NCI-H1436 treated with DMSO at 0.1 percent for 48 hours (cell line): Measurements from ENCODE around the gene SOX21.
"Not testable (repeated sequence)": the region's sequence is repeated elsewhere in the genome, so short reads cannot be mapped to it uniquely, and the experiment has no call there.

ENCODE experiments used
- DNase-seq: peaks from one replicate; lab custom pipeline; 2025; lab: John Stamatoyannopoulos, UW

The SOX21 gene

DNA sequence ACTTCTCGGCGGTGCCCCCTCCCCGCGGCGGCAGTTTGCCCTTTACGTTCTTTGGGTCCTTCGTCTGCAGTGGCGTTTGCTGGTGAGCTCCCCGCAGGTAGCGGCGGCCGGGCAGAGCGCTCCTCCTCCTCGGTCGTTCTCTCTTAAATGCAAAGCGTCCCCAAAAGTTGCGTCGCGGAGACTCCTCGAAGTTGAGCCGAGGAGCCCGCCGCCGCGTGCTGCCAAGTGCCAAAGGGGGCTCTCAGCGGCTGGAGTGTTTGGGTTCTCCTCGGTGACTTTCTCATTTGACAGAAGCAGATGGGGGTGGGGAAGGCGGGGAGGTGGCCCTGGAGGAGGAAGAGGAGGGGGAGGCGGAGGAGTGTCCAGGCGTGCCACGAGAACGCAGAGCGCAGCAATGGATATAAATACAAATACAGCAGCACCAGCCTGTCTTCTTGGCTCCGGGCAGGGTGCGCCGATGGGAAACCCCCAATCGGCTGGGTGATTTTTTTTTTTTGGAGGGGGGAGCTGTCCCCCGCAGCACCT lies at the start of gene SOX21:
Gene SOX21, minus strand, starts transcription at position 259 of the 525 bp plus-strand sequence. CDS start 496 bp downstream, outside the sequence.
- no peak for DNase-seq

DNA sequence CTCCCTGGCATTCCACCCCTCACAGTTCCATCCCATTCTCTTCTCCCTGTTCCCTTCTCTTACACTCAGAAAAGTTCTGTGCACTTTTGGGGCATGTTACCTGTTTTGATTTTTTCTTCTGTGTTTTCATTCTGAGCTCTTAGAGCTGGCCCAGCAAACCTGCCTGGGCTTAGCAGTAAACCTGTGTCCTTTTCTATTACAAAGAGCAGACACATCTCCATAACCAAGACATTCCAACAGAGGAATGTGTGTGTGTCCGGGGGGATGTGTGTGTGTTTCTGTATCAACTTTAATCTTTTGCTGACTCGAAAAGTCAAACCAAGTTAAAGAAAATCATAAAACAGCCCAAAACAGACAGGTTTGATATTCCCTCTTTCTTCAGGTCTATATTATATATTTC lies 49.1 kb upstream of the SOX21 start:
- DNase-seq = no peak

DNA sequence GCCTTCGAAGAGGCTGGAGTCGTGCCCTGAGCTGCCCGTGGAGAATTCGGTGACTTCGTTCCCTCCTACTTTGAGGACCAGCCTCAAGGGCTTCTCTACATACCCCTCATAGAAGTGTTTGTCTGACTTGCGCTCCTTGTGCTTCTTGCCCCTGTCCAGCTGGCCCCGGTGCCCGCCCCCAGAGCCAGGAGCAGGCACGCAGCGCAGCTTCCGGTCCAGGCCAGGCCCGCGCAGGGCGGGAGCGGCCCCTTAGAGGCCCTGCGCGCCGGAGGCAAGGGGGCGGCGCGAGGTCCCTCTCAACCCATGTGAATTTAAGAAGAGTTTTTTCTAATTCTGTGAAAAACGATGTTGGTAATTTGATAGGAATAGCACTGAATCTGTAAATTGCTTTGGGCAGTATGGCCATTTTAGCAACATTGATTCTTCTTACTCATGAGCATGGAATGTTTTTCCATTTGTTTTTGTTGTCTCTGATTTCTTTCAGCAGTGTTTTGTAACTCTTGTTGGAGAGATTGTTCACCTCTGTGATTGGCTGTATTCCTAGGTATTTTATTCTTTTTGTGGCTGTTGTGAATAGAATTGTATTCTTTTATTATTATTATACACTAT lies 46.9 kb upstream of the SOX21 start:
- no peak for DNase-seq

DNA sequence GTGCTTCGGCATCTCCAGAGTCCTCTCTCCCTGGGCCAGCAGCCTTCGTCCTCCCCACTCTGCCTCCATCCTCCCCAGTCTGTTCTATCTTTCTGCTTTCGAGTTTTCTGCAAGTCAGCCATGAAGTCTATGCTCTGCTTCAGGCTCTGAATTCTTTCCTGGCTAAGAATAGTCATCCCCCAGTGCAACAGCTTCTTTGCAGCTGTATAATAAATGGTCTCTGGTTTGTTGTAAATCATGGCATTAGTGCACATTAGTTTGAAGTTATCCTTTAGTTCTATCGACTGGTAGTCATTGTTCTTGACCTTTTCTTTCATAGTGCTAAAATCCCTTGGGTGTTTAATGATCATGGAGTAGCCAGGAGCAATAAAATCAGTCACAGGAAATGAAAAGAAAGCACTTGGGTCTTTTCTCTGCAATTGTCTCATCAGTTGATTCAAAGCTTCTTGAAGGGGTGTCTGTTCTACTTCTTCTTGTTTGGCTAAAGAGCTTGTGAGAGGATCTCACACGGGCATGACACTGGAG lies 46.2 kb upstream of the SOX21 start:
- DNase-seq = no peak

GRCh38 chr13:94753327-94753726 lies 41.0 kb upstream of the SOX21 start:
- DNase-seq = peak; percentile 79

GRCh38 chr13:94749162-94749561 lies 36.8 kb upstream of the SOX21 start:
- DNase-seq = no peak

- DNase-seq = no peak
Observed at GRCh38 chr13:94739235-94739634, 26.9 kb upstream of the SOX21 start.

- DNase-seq = no peak
Observed at GRCh38 chr13:94731028-94731427, 18.7 kb upstream of the SOX21 start.

GRCh38 chr13:94729941-94730340 lies 17.6 kb upstream of the SOX21 start:
- DNase-seq = not testable (repeated sequence)

- DNase-seq = no peak
Observed at GRCh38 chr13:94726425-94726824, 14.1 kb upstream of the SOX21 start.

- no peak for DNase-seq
Observed at GRCh38 chr13:94722609-94723345, 10.4 kb upstream of the SOX21 start.

DNA sequence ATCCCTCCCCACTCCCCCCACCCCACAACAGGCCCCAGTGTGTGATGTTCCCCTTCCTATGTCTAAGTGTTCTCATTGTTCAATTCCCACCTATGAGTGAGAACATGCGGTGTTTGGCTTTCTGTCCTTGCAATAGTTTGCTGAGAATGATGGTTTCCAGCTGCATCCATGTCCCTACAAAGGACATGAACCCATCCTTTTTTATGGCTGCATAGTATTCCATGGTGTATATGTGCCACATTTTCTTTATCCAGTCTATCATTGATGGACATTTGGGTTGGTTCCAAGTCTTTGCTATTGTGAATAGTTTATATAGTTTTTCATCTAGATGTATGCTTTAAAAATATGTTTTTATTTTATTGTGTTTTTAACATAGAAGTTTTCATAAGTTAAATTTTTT lies 6.4 kb upstream of the SOX21 start:
- not testable (repeated sequence) for DNase-seq

GRCh38 chr13:94717916-94718315 lies 5.6 kb upstream of the SOX21 start:
- no peak for DNase-seq

- no peak for DNase-seq
Observed at GRCh38 chr13:94716016-94716415, 3.7 kb upstream of the SOX21 start.

DNA sequence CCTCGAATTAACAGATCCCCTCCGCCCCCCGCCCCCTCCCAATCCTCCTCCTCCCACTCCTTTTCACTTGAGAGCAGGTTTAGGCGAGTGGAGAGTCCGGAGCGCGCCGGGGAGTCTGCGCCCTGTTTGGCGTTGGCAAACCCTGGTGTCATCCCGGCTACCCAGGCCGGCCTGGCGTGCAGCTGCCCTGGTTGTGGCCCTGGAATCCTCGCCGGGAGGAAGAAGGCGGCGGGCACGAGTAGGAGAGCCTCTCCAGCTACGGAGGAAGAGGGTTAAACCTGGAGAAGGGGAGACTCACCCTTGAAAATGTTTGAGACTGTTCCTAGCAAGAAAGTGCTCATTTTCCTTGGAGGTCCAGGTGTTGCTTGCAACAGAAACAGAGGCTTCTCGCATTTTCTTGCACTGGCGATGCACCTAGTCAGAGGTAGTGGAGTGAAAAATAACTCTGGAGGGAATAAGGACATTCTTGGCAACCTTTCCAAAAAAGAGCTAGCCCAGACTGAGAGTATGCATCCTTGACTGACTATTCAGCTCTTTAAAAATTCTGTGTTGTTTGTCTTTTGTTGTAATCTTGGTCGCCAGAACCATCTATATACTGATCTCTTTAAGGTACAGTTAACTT lies 1.3 kb upstream of the SOX21 start:
- DNase-seq = no peak

- no peak for DNase-seq
Observed at GRCh38 chr13:94712812-94713560, 641 bp upstream of the SOX21 start.

DNA sequence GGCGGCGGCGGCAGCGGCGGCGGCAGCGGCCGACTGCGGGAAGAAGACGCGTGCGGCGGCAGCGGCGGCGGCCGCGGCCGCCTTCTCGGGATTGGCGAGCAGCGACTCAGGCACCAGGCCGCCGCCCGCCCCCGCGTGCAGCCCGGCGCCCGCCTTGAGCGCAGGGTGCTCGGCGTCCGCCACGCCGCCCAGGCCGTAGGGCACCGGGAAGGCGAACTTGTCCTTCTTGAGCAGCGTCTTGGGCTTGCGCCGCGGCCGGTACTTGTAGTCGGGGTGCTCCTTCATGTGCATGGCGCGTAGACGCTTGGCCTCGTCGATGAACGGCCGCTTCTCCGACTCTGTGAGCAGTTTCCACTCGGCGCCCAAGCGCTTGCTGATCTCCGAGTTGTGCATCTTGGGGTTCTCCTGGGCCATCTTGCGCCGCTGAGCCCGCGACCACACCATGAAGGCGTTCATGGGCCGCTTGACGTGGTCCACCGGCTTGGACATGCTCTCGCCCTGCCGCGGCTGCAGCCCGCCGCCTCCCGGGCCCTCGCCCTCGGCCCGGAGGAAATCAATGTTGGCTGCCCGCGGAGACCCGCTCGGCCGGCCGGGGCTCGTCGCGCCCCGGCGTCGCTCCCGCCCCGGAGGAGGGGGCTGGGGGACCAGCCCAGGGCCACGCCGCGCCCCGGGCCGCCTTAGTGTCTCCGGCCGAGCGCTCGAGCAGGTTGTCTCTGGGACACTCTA lies 621 bp downstream of the SOX21 start:
- DNase-seq = no peak

DNA sequence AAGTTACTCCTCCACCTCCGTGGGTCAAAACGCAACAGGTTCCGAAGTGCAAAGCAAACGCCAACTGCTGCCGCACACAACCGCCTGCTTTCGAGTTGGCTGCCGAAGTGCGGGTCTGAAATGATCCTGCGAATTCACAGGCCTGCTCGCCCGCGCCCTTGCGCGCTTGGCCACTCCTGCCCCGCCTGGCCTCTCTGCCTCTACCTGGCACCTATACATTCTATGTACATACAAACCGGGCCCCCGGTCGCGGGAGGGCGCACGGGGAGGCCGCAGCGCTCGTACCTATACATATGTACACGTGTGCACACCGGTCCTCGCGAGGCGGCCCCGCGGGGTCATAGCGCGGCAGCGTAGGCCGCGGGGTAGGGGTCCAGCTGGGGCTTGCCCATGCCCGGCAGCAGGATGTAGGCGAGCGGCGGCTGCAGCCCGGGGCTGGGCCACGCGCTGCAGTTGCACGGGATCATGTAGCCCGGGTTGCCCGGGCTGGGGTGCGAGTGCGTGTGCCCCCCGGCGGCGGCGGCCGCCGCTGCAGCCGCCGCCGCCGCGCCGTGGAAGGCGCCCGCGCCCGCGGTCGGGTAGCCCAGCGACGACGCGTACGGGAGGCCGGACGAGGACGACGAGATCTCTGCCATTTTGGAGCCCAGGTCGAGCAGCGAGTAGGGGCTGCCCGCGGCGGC lies 1.3 kb downstream of the SOX21 start:
- no peak for DNase-seq

DNA sequence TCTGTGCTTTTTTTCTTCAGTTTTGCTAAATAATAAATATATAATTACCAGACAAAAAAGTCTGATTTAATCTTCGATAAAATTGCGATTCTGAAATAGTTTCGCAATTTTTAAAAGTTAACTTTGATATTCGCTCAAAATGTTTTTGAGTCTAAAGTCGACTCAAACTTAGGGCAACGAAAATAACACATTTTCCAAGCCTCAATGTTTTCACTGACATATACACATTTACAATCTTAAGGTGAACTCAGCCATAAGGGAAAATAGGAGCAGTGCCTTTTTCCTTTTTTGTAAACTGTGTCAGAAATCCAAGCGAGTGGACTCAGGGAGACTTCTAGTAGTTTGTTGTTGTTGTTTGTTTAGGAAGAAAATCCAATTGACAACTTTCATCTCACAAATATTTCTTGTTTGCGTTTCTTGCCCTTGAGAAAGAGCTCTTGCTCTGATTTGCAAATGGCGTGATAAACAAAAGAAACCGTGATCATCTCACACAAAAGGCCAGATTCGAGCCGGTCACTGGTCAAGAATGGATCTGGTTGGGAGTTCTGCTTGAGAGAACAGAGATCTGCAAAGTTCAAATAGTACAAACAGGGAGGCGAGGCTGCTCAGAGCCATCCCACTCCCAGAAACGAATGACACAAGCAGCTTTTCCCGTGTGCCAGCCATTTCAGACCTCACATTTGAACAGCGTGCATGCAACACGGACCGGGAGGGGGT lies 2.1 kb downstream of the SOX21 start:
- DNase-seq = no peak
